ENCODE data around the gene TPH2.

Gene TPH2

GRCh38 chr12:72071030-72071429 is 132.4 kb downstream of the TPH2 start:
- no peak for TF ChIP-seq CTCF (IDR thresholded peaks at IDR 0.05; ENCODE audit: extremely low read depth, insufficient read depth, missing control alignments)
- in situ Hi-C loops (cut with MboI; ENCODE audit: low pct_unique_long_range_greater_than_20kb, low sequenced_read_pairs, unreplicated experiment) = no loop called here
- DNase-seq (ENCODE audit: low spot score) = no peak

- no peak for DNase-seq (ENCODE audit: low spot score)
- no peak for TF ChIP-seq CTCF (IDR thresholded peaks at IDR 0.05; ENCODE audit: extremely low read depth, insufficient read depth, missing control alignments)
- in situ Hi-C loops (cut with MboI; ENCODE audit: low pct_unique_long_range_greater_than_20kb, low sequenced_read_pairs, unreplicated experiment) = no loop called here
Observed at GRCh38 chr12:72072592-72073212, 134.1 kb downstream of the TPH2 start.

DNA sequence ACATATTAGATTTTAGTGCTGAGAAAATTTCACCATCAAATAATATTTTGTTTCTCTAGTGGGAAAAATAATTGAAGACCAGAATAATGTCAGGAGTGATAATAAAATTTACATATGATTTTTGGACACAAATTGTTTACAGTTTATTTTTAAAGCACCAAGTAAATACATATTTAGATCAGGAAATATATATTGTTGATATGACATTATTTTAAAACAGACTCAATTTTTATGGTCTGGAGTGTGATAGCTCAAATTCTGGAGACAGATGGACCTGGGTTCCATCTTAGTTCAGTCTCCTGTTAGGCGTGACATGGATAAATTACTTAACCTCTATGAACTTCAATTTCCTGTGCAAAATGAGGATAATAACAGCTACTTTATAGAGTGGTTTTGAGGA is 135.4 kb downstream of the TPH2 start:
- TF ChIP-seq CTCF (IDR thresholded peaks at IDR 0.05; ENCODE audit: extremely low read depth, insufficient read depth, missing control alignments) = no peak

DNA sequence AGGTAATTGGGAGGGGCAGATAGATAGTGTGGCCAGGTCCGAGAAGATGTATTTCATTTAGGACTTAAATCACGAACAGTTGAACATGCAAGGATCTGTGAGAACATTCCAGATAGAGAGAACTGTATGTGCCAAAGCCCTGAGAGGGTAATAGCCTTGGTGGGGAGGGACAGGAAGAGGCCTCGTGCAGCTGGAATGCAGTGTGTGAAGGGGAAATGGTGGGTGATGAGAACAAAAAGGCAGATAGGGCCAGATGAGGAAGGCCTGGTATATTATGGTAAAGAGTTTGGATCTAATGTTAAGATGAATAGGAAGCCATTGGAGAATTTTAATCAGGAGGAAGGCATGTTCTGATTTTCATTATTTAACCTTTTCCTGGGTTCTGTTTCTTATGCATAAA is 136.3 kb downstream of the TPH2 start:
- in situ Hi-C loops (cut with MboI; ENCODE audit: low pct_unique_long_range_greater_than_20kb, low sequenced_read_pairs, unreplicated experiment) = no loop called here
- no peak for DNase-seq (ENCODE audit: low spot score)
- TF ChIP-seq CTCF (IDR thresholded peaks at IDR 0.05; ENCODE audit: extremely low read depth, insufficient read depth, missing control alignments) = no peak

More for the DNA sequence above, 135.4 kb downstream of the TPH2 start:
- no peak for DNase-seq (ENCODE audit: low spot score)
- in situ Hi-C loops (cut with MboI; ENCODE audit: low pct_unique_long_range_greater_than_20kb, low sequenced_read_pairs, unreplicated experiment) = no loop called here

- in situ Hi-C loops (cut with MboI; ENCODE audit: low pct_unique_long_range_greater_than_20kb, low sequenced_read_pairs, unreplicated experiment) = no loop called here
- no peak for TF ChIP-seq CTCF (IDR thresholded peaks at IDR 0.05; ENCODE audit: extremely low read depth, insufficient read depth, missing control alignments)
- no peak for DNase-seq (ENCODE audit: low spot score)
Observed at GRCh38 chr12:72075401-72075800, 136.8 kb downstream of the TPH2 start.

- no peak for TF ChIP-seq CTCF (IDR thresholded peaks at IDR 0.05; ENCODE audit: extremely low read depth, insufficient read depth, missing control alignments)
- in situ Hi-C loops (cut with MboI; ENCODE audit: low pct_unique_long_range_greater_than_20kb, low sequenced_read_pairs, unreplicated experiment) = no loop called here
Observed at GRCh38 chr12:72075891-72076557, 137.4 kb downstream of the TPH2 start.

More at GRCh38 chr12:72075891-72076557, 137.4 kb downstream of the TPH2 start:
- DNase-seq (ENCODE audit: low spot score) = no peak

All from GM13977 (cell line).